ENCODE results near the gene WIPI1. TPM values are rescaled to one million over a fixed set of nuclear protein-coding genes. Genes with fewer than 3 reads are reported as not detected.

WIPI1 gene
- polyA plus RNA-seq, 1 donor (not counting 4 experiments of a cell fraction or from before 2014, with no cell fraction given) = 49.4 TPM

DNA sequence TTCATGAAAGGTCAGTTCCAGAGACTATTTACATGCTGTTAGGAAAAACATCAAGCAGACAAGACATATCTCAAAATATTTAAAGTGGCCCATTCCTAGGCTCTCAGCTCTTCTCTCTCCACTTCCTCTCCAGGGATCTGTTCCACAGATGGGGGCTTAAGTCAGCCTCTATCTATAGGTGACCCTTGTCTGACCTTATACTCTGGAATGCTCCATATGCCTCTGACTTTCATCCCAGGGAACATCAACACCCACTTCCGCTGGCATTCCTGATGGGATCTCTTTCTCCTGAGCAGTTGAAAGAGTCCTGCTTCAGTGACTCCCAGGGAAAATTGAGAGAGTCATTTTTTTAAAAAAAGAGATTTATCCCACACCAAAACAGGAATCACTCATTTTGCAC, 11.5 kb upstream of the WIPI1 start:
- TF ChIP-seq EZH2 (IDR thresholded peaks at IDR 0.05; ENCODE audit: low read length) = no peak
- TF ChIP-seq CTCF (optimal IDR thresholded peaks at IDR 0.05 in 1 of 3, IDR thresholded peaks at IDR 0.05 in 1 of 3, conservative IDR thresholded peaks at IDR 0.05 in 1 of 3; ENCODE audit: extremely low read depth in 1 of 3, insufficient read depth in 2 of 3, low read length in 3 of 3) = no peak
- DNase-seq (ENCODE audit: low read depth, low spot score) (no peak), FAIRE-seq (no peak)
- H3K27me3 ChIP-seq (ENCODE audit: control insufficient read depth, extremely low read depth, insufficient read depth, low read length) = no peaks in the 10 kb centered on the region
- no peak overlapping the region for H3K9ac ChIP-seq (ENCODE audit: control insufficient read depth, extremely low read depth, insufficient read depth, low read length)
- H3K79me2 ChIP-seq (ENCODE audit: control insufficient read depth, insufficient read depth, low read length) = no peaks in the 10 kb centered on the region
- H3K27ac ChIP-seq (ENCODE audit: control insufficient read depth, insufficient read depth, low read length) = no peak overlapping the region
- peaks cover 3% of the 10 kb centered on the region for H3K9me1 ChIP-seq (ENCODE audit: control insufficient read depth, extremely low read depth, insufficient read depth, low read length)
- H2AFZ ChIP-seq (ENCODE audit: control insufficient read depth, low read length) = no peak overlapping the region
- no peaks in the 10 kb centered on the region for H4K20me1 ChIP-seq (ENCODE audit: control insufficient read depth, extremely low read depth, insufficient read depth, low read length)
- no peak overlapping the region for H3K4me2 ChIP-seq (ENCODE audit: control insufficient read depth, extremely low read depth, insufficient read depth, low read depth, low read length)
- peaks cover 7% of the 10 kb centered on the region for H3K4me1 ChIP-seq (ENCODE audit: control insufficient read depth, extremely low read depth, insufficient read depth, low read length)
- no peak overlapping the region for H3K4me3 ChIP-seq (ENCODE audit: control insufficient read depth in 2 of 3, extremely low read depth in 1 of 3, insufficient read depth in 2 of 3, low read depth in 1 of 3, low read length in 3 of 3)
- dilution Hi-C loops (cut with MboI; ENCODE audit: extremely low pct_ligation_motif_present, low sequenced_read_pairs) = no loop called here
- no peaks in the 10 kb centered on the region for H3K9me3 ChIP-seq (ENCODE audit: control insufficient read depth, low read depth, low read length)
- no peaks in the 10 kb centered on the region for H3K36me3 ChIP-seq (ENCODE audit: control insufficient read depth in 2 of 2, extremely low read depth in 1 of 2, insufficient read depth in 2 of 2, low read length in 2 of 2)

- no peak for FAIRE-seq
- H3K4me1 ChIP-seq (ENCODE audit: control insufficient read depth, extremely low read depth, insufficient read depth, low read length) = peaks cover 7% of the 10 kb centered on the region
- no peaks in the 10 kb centered on the region for H3K9me3 ChIP-seq (ENCODE audit: control insufficient read depth, low read depth, low read length)
- no peaks in the 10 kb centered on the region for H4K20me1 ChIP-seq (ENCODE audit: control insufficient read depth, extremely low read depth, insufficient read depth, low read length)
- dilution Hi-C loops (cut with MboI; ENCODE audit: extremely low pct_ligation_motif_present, low sequenced_read_pairs) = no loop called here
- no peaks in the 10 kb centered on the region for H3K27me3 ChIP-seq (ENCODE audit: control insufficient read depth, extremely low read depth, insufficient read depth, low read length)
- no peak overlapping the region for H3K4me3 ChIP-seq (ENCODE audit: control insufficient read depth in 2 of 3, extremely low read depth in 1 of 3, insufficient read depth in 2 of 3, low read depth in 1 of 3, low read length in 3 of 3)
- no peaks in the 10 kb centered on the region for H3K79me2 ChIP-seq (ENCODE audit: control insufficient read depth, insufficient read depth, low read length)
- no peak overlapping the region for H3K9ac ChIP-seq (ENCODE audit: control insufficient read depth, extremely low read depth, insufficient read depth, low read length)
- peaks cover 3% of the 10 kb centered on the region for H3K9me1 ChIP-seq (ENCODE audit: control insufficient read depth, extremely low read depth, insufficient read depth, low read length)
- no peak overlapping the region for H2AFZ ChIP-seq (ENCODE audit: control insufficient read depth, low read length)
- no peak for DNase-seq (ENCODE audit: low read depth, low spot score)
- no peak overlapping the region for H3K4me2 ChIP-seq (ENCODE audit: control insufficient read depth, extremely low read depth, insufficient read depth, low read depth, low read length)
- no peaks in the 10 kb centered on the region for H3K36me3 ChIP-seq (ENCODE audit: control insufficient read depth in 2 of 2, extremely low read depth in 1 of 2, insufficient read depth in 2 of 2, low read length in 2 of 2)
- H3K27ac ChIP-seq (ENCODE audit: control insufficient read depth, insufficient read depth, low read length) = no peak overlapping the region
- TF ChIP-seq EZH2 (IDR thresholded peaks at IDR 0.05; ENCODE audit: low read length) (no peak), CTCF (optimal IDR thresholded peaks at IDR 0.05 in 1 of 3, IDR thresholded peaks at IDR 0.05 in 1 of 3, conservative IDR thresholded peaks at IDR 0.05 in 1 of 3; ENCODE audit: extremely low read depth in 1 of 3, insufficient read depth in 2 of 3, low read length in 3 of 3) (no peak)
Measured at GRCh38 chr17:68468334-68468733, 11.0 kb upstream of the WIPI1 start.

Data from keratinocyte (primary cell).